Caco-2 (cell line): ENCODE data around the gene ACYP2. TPM values are rescaled to one million over a fixed set of nuclear protein-coding genes. Genes with fewer than 3 reads are reported as not detected.
"Not testable (repeated sequence)": the region's sequence is repeated elsewhere in the genome, so short reads cannot be mapped to it uniquely, and the experiment has no call there.

ENCODE experiments used
- BruUV-seq: library from RNA; stranded (reverse); fragments of 400-500 nt; replicated peaks from 2 replicates; lab custom pipeline; 2021; lab: Mats Ljungman, UMichigan
- CTCF ChIA-PET: fragments of 300-600 bp; sonication (Branson Sonifier 250); formaldehyde crosslinking; loops from one replicate; lab custom pipeline; 2022; ENCODE audit warnings: antibody characterized with exemption; lab: Charles Lee
- POLR2A ChIA-PET: fragments of 300-600 bp; sonication (Branson Sonifier 250); formaldehyde crosslinking; loops from one replicate; lab custom pipeline; 2022; ENCODE audit warnings: antibody characterized with exemption; lab: Charles Lee
- DNase-seq, 2 experiments: peaks; one replicate each; pipeline versions ENCODE4 v3.0.0 to v3.0.0-alpha.2; 2020 to 2022
- H3K27me3 ChIP-seq: replicated peaks from 2 replicates; pipeline ENCODE4 v1.6.0; 2011; ENCODE audit warnings: low read length; ENCODE audit not compliant: control insufficient read depth, insufficient read depth
- H3K36me3 ChIP-seq: 2 replicates; pipeline ENCODE4 v1.5.1; 2011; ENCODE audit warnings: low read length; ENCODE audit not compliant: control insufficient read depth, insufficient read depth
- H3K4me1 ChIP-seq: fragments of 250-450 bp; sonication (Bioruptor Pico); 2 replicates; pipeline ENCODE4 v1.5.1; 2020; ENCODE audit warnings: mild to moderate bottlenecking
- H3K4me3 ChIP-seq: 2 replicates; pipeline ENCODE4 v1.5.1; 2011; ENCODE audit warnings: low read depth, mild to moderate bottlenecking, control low read depth, low read length
- H3K9me3 ChIP-seq: fragments of 250-450 bp; sonication (Bioruptor Pico); 2 replicates; pipeline ENCODE4 v1.5.1; 2020; ENCODE audit warnings: mild to moderate bottlenecking, moderate library complexity
- H3K27ac Mint-ChIP-seq: one replicate; pipeline ENCODE4 v1.8.0; 2022; ENCODE audit warnings: mixed read lengths; ENCODE audit not compliant: unreplicated experiment
- H3K27me3 Mint-ChIP-seq: one replicate; pipeline ENCODE4 v1.8.0; 2022; ENCODE audit warnings: mixed read lengths; ENCODE audit not compliant: insufficient read depth, unreplicated experiment
- H3K36me3 Mint-ChIP-seq: one replicate; pipeline ENCODE4 v1.8.0; 2022; ENCODE audit warnings: mild to moderate bottlenecking, mixed read lengths; ENCODE audit not compliant: insufficient read depth, unreplicated experiment
- H3K4me1 Mint-ChIP-seq: one replicate; pipeline ENCODE4 v1.8.0; 2022; ENCODE audit warnings: low read depth, mixed read lengths; ENCODE audit not compliant: unreplicated experiment
- H3K4me3 Mint-ChIP-seq: one replicate; pipeline ENCODE4 v1.8.0; 2022; ENCODE audit warnings: mild to moderate bottlenecking, moderate library complexity, mixed read lengths; ENCODE audit not compliant: unreplicated experiment
- H3K9me3 Mint-ChIP-seq: one replicate; pipeline ENCODE4 v1.8.0; 2022; ENCODE audit warnings: mixed read lengths; ENCODE audit not compliant: unreplicated experiment
- CTCF ChIP-seq, 2 experiments: fragments of 200-600 bp in 1 of 2; IDR thresholded peaks; 1 replicate in 1 of 2; 2 replicates in 1 of 2; pipeline versions ENCODE4 v1.5.1 to v1.8.0; 2011 to 2022; ENCODE audit warnings: antibody characterized with exemption in 1 of 2, control low read depth in 1 of 2, inconsistent platforms in 1 of 2, low read depth in 1 of 2, low read length in 1 of 2, mild to moderate bottlenecking in 1 of 2, moderate library complexity in 1 of 2; ENCODE audit not compliant: insufficient read depth in 1 of 2, severe bottlenecking in 1 of 2, unreplicated experiment in 1 of 2
- intact Hi-C: fragments of 100-400 bp; cut with micrococcal nuclease; formaldehyde crosslinking; loops from one replicate; pipeline ENCODE4 v1.10.0; 2022; ENCODE audit not compliant: unreplicated experiment
- total RNA-seq: library from RNA; stranded (reverse); gene quantifications from 2 replicates; pipeline ENCODE4 v1.2.3, GENCODE V29; 2022

The ACYP2 gene
- total RNA-seq, 1 experiment from 2014 or later, result 4.1 TPM

GRCh38 chr2:54107455-54107764 is 8.0 kb upstream of the ACYP2 start:
- Histone ChIP-seq H3K4me3 (no peak overlapping the region), H3K27me3 (no peaks in the 10 kb centered on the region), H3K9me3 (no peaks in the 10 kb centered on the region), H3K4me1 (0 out of 2 replicates have a peak, but pooled peaks cover 4% of the 10 kb centered on the region), H3K36me3 (no peaks in the 10 kb centered on the region)
- no TSS peak for BruUV-seq
- Mint-ChIP-seq H3K4me1 (no peaks in the 10 kb centered on the region), H3K27me3 (peaks cover 4% of the 10 kb centered on the region), H3K36me3 (no peaks in the 10 kb centered on the region), H3K4me3 (no peak overlapping the region), H3K27ac (no peak overlapping the region), H3K9me3 (no peaks in the 10 kb centered on the region)
- DNase-seq, result no peak
- ChIA-PET CTCF (interaction anchor here (0.7 to 1.7 kb wide), 11 partner anchors 17 to 792 kb away, joined by 3 to 17 read pairs (median 4); no protein-coding TSS in a partner anchor), POLR2A (interaction anchor here (0.6 kb wide), 1 partner anchor 1411 kb away, joined by 4 read pairs; no protein-coding TSS in a partner anchor)
- intact Hi-C loops, result loop anchor here (1.0 to 10.0 kb wide), 6 partner anchors 225 to 1067 kb away; a partner anchor contains a TSS
- TF ChIP-seq CTCF (IDR thresholded peaks at IDR 0.05; ENCODE audit: insufficient read depth in 1 of 2, low read depth in 1 of 2, low read length in 1 of 2, severe bottlenecking in 1 of 2, unreplicated experiment in 1 of 2), result no peak

- TF ChIP-seq CTCF (IDR thresholded peaks at IDR 0.05; ENCODE audit: insufficient read depth in 1 of 2, low read depth in 1 of 2, low read length in 1 of 2, severe bottlenecking in 1 of 2, unreplicated experiment in 1 of 2), result no peak
- no peaks in the 10 kb centered on the region for H3K4me1 Mint-ChIP-seq
- no peaks in the 10 kb centered on the region for H3K27me3 Mint-ChIP-seq
- no peaks in the 10 kb centered on the region for H3K9me3 ChIP-seq
- no peak overlapping the region for H3K4me3 Mint-ChIP-seq
- POLR2A ChIA-PET, result no interaction called here
- no peaks in the 10 kb centered on the region for H3K36me3 ChIP-seq
- no peak overlapping the region for H3K4me3 ChIP-seq
- CTCF ChIA-PET, result interaction anchor here (0.7 to 1.7 kb wide), 4 partner anchors 228 to 731 kb away, joined by 3 to 17 read pairs (median 10); no protein-coding TSS in a partner anchor
- no peaks in the 10 kb centered on the region for H3K9me3 Mint-ChIP-seq
- BruUV-seq, result no TSS peak
- H3K36me3 Mint-ChIP-seq, result no peaks in the 10 kb centered on the region
- H3K27me3 ChIP-seq, result no peaks in the 10 kb centered on the region
- intact Hi-C loops, result loop anchor here (1.0 to 10.0 kb wide), 6 partner anchors 224 to 1067 kb away; a partner anchor contains a TSS
- 0 out of 2 replicates have a peak, but pooled peaks cover 4% of the 10 kb centered on the region for H3K4me1 ChIP-seq
- H3K27ac Mint-ChIP-seq, result no peak overlapping the region
- no peak for DNase-seq
Observed at GRCh38 chr2:54107903-54108615, 7.4 kb upstream of the ACYP2 start.

- Histone ChIP-seq H3K27me3 (no peaks in the 10 kb centered on the region), H3K4me3 (no peak overlapping the region), H3K4me1 (no peaks in the 10 kb centered on the region), H3K9me3 (no peaks in the 10 kb centered on the region), H3K36me3 (no peaks in the 10 kb centered on the region)
- Mint-ChIP-seq H3K27me3 (no peaks in the 10 kb centered on the region), H3K4me1 (no peaks in the 10 kb centered on the region), H3K4me3 (no peak overlapping the region), H3K36me3 (no peaks in the 10 kb centered on the region), H3K9me3 (peaks cover 9% of the 10 kb centered on the region), H3K27ac (no peak overlapping the region)
- intact Hi-C loops, result loop anchor here (5.0 to 10.0 kb wide), 4 partner anchors 222 to 1065 kb away; a partner anchor contains a TSS
- ChIA-PET POLR2A (interaction anchor here (0.7 kb wide), 1 partner anchor 17 kb away, joined by 3 read pairs; no protein-coding TSS in a partner anchor), CTCF (no interaction called here)
- DNase-seq, result no peak
- TF ChIP-seq CTCF (IDR thresholded peaks at IDR 0.05; ENCODE audit: insufficient read depth in 1 of 2, low read depth in 1 of 2, low read length in 1 of 2, severe bottlenecking in 1 of 2, unreplicated experiment in 1 of 2), result no peak
- BruUV-seq, result no TSS peak
Observed at GRCh38 chr2:54109848-54110247, 5.6 kb upstream of the ACYP2 start.

GRCh38 chr2:54114479-54114878 is 936 bp upstream of the ACYP2 start:
- BruUV-seq, POLR2A ChIA-PET, H3K36me3 ChIP-seq, H3K4me3 ChIP-seq, DNase-seq, H3K27me3 Mint-ChIP-seq, H3K4me1 Mint-ChIP-seq, H3K4me1 ChIP-seq, H3K27me3 ChIP-seq: not testable (repeated sequence)
- Mint-ChIP-seq H3K27ac (peak overlapping the region; percentile 100), H3K4me3 (peak overlapping the region; percentile 99), H3K36me3 (peaks cover 11% of the 10 kb centered on the region), H3K9me3 (peaks cover 28% of the 10 kb centered on the region)
- peaks cover 11% of the 10 kb centered on the region for H3K9me3 ChIP-seq
- CTCF ChIA-PET, result interaction anchor here (0.6 to 0.7 kb wide), 3 partner anchors 19 to 550 kb away, joined by 5 to 8 read pairs (median 6); no protein-coding TSS in a partner anchor
- intact Hi-C loops, result loop anchor here (2.0 kb wide), 1 partner anchor 590 kb away; no protein-coding TSS in a partner anchor
